ENCODE measurements around the gene SELENOI.

- TF ChIP-seq POLR2A (IDR thresholded peaks at IDR 0.05), result no peak
- no peak for TF ChIP-seq CTCF (IDR thresholded peaks at IDR 0.05)
Observed at GRCh38 chr2:26380281-26380680, 34.3 kb downstream of the SELENOI start.
